NCI-H524 treated with DMSO at 0.1 percent for 48 hours (cell line): ENCODE measurements around the gene PDF.
"Not testable (repeated sequence)": the region's sequence is repeated elsewhere in the genome, so short reads cannot be mapped to it uniquely, and the experiment has no call there.

Source experiments
- DNase-seq: peaks from one replicate; lab custom pipeline; 2025; lab: John Stamatoyannopoulos, UW

Gene PDF

DNA sequence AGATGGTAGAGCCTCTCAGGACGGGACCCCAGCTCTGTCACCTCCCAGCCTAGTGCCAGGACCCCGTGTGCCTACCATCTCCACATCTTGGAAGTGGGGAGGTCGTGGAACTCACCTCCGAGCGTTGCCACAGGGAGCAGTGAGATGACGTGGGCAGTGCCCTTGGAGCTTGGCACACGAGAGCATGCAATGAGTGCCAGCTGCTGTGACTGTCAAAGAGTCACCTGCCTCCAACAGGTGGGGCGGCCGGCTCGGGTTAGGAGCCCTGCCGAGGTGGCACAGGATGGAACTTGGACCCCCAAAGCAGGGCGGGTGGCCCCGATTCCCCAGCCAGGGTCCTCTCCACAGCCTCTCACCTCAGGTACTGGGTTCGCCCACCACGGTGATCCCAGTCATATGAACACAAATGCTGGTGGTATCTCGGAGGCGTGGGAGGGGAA, 13.8 kb downstream of the PDF start:
- no peak for DNase-seq

DNA sequence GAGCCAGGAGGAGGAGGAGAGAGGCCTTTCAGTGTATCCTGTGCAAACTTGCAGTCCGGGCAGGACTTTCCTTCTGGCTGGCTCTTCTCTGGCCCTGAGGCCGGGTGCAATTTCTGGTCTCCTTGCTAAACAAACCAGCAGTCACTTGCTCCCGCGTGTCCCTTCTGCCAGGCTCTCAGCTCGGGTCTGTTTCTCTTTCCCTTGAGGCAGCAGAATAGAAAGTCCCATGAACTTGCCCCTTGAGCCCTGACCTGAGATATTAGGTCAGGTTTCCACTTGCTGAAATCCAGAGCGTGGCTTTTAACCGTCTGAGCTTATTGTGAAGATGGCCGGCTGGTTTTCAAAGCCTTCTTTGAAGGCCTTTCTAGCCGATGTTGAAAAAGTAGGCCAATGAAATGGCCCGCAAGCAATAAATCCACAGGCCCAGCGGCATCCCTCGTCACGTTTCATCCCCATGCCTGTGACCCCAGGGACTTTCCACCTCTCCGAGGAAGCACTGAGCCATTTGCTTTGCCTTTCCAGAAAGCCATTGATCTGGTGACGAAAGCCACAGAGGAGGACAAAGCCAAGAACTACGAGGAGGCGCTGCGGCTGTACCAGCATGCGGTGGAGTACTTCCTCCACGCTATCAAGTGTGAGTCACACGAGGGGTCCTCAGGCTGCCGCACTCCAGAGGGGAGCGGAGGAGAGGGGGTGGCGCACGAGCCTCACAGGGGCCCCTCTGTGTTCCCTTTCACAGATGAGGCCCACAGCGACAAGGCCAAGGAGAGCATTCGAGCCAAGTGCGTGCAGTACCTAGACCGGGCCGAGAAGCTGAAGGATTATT, 14.7 kb downstream of the PDF start:
- DNase-seq = no peak

DNA sequence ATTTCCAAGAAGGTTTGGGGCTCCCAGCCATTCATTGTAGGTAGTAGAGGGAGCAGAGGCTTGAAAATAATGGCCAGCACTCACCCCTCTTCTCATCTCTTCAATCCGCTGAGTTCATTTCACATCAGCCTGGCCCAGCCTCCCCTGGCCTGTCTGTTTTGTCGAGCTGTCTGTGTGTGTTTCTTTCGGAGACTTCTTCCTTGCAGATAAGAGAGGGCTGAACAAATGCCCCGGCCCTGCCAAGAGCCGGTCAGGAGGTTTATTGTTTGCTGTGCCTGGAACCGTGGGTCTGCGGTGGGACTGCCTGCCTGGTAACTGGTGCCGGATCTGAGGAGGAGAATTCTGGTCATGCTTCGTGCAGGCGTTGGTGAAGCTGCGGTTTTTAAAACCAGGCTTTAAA, 15.9 kb downstream of the PDF start:
- no peak for DNase-seq

DNA sequence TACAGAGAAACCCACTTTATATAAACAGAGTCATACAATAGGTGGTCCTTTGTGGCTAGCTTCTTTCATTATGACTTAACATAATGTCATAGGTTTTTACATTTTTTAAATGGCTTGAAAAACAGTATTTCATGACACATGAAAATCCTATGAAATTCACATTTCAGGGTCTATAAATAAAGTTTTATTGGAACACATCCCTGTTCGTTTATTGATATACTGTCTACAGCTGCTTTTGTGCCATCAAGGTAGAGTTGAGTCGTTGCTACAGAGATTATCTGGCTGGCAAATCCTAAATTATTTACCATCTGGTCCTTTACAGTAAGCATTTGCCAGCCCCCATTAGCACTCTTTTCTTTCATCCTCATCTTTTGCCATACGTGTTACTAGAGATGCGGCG, 16.9 kb downstream of the PDF start:
- DNase-seq = no peak

DNA sequence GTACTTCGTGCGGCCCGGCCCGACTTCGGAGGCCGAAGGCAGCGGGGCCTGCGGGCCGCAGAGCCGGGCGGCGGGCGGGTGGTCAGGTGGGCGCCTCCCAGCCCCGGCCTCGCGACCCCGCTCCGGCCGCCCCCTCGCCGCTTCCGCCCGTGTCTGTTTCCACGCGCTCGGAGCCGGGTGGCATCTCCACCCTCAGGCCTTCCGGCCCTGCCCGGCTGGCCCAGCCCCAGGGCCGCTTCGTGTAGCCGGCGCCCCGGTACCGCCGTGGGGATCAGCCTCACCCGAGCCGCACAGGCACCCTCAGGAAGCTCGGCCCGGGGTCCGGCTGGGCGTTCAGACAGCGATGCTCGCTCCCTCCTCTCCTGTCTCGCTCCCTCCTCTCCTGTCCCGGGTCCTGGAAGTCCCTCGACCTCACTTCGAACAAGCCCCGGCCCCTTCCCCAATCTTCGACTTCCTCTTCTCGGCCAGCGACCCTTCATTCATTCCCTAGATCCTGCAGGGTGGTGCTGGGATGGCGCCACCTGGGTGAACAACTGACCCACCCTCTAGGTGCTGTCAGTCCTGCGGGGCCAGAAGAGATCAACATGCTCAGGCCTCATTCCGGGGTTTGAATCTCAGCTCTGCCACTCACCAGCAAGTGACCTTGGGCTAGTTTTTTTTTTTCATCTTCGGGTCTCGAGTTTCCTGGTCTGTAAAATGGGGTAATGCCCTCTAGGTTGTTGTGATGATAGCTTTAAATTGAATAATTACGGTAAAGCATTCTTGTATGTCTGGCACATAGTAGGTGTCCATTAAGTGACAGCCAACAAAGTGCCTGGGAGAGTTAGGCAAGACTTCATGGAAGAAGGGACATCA, 18.6 kb downstream of the PDF start:
- DNase-seq = no peak

DNA sequence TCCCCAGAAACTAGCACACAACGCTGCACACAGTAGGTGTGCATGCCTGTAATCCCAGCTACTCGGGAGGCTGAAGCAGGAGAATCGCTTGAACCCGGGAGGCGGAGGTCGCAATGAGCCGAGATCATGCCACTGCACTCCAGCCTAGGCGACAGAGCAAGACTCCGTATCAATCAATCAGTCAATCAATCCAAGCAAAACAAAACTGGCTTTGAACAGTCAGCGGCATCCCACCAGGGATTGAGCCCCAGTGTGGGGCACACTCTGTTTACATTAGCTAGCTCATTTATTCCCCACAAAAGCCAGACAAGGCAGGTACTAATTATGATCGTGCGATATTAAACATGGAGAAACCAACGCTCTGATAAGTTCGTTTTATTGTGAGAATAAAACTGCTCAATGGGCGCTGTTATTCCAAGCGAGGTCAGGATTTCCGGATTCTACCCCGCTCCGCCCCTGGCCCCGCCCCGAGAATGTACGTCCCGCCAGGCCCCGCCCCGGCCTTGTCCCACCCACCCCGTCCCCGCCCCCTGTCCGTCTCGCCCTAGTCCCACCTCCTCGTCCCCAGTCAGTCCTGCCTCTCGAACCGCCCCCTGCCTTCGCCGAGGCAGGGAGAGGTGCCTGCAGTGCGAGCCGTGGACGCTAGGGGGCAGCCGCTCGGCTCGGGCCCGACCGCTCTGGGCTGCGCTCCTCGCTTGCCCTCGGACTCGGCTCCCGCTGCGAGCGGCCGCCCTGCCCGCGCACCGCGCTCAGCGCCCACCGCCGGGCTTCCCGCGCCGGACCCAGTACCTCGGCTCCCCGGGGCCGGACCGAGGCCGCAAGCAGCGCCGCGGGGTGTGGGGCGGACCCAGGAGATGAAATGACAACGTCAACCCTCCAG, 19.5 kb downstream of the PDF start, which contains the start of gene VPS4A:
Gene VPS4A (plus strand): TSS at position 698 of the 880 bp plus-strand sequence. CDS start 162 bp downstream, at position 860.
- peak; percentile 45 for DNase-seq

DNA sequence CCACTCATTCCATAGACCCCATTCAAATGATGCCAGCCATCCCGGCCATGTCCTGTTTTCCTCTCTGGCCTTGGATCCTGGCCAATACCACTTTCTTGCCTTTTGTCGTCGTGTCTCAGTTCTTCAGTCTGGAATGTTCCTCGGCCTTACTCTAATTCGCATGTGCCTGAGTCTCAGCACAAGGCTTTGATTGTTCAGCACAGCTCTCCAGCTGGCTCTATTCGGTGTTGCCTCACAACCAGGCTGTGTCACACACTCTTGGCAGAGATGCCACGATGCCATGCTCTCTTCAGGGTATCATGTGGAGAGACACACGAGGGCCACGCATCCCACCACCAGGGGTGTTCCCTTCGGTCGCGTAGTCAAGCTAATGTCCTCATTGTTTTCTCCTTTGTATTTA, 21.1 kb downstream of the PDF start:
- DNase-seq = no peak

DNA sequence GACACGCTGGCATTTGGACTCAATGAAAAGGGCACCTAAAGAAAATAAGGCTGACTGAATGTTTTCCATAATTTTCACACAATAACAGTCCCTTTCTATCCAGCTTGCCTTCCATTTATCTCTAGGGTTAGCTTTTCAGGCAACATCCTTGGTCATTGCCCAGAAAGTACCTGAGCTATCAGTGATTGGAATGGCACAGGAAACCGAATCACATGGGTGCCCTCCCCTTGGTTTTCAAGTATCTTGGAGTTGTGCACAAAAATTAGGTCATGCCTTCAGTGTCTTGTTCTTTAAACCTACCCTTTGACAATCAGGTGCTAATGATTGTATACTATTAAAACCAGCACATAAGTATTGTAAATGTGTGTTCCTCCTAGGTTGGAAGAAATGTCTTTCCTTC, 22.5 kb downstream of the PDF start:
- DNase-seq = no peak

DNA sequence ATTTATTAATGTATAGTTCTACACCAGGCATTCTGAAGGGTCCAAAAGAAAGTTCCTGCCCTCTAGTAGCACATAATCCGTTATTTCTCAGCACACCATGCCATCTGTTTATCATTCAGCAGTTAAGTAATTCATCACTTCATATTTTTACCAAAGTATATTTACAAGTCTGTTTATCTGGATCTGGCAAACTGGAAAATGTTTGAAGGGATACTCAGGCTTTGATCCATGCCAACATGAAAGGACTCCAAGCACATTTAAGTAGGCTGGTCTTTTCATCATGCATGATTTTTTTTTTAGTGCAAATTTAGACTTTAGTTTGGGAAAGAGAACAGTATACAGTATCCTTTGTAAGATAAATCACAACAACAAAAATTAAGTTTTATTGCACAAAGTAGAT, 23.3 kb downstream of the PDF start:
- no peak for DNase-seq

DNA sequence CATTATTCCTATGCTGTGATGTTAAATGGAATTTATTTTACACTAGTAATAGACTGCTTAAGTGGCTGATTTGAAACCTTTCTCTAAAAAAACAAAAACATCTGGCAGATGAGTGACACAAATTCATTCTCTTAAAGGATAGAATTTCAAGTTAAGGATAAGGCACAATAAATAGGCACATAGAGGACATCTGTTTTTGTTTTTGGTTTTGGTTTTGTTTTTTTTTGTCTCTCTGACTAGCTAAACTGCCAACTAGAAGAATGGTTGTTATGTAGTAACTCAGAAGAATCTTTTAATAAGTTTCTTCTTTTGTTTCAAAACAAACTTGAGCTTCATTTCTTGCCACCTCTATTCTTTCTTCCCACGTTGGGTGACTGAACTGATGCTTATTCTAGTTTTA, 24.4 kb downstream of the PDF start:
- no peak for DNase-seq

DNA sequence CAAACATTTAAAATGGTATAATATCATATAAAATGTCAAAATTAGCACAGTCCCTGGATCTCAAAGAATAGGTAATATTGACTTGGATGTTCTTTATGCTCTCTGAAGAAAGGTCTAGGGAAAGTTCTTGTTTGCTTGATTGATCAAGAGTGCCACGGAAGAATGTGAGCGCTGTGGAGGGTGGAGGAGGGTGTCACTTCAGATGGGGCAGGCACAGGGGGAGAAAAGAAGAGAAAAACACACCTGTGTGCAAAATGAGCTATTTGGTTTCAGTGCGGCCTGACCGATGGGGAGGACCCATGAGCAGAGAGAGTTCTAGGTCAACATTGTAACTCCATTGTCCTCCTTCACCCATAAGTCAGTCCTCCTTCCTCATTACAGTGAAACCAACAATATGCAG, 28.1 kb downstream of the PDF start:
- no peak for DNase-seq

DNA sequence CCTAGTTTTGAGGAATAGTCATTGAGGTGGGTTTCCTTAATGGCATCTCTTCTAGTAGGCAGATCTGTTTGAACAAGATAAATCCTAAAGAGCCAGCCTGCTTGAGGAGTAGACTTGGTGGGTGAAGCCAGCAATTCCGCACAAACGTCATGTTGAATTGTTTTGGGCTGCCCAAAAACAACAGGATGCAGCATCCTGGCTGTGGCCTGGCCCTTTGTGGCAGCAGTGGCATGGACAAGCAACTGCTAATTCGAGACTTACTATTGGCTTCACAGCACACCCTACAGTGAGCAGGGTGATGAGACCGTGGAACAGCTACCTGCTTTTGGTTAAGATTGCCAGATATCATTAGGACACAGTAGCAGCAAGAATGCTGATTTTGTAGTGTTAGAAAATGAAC, 28.5 kb downstream of the PDF start:
- DNase-seq = no peak

DNA sequence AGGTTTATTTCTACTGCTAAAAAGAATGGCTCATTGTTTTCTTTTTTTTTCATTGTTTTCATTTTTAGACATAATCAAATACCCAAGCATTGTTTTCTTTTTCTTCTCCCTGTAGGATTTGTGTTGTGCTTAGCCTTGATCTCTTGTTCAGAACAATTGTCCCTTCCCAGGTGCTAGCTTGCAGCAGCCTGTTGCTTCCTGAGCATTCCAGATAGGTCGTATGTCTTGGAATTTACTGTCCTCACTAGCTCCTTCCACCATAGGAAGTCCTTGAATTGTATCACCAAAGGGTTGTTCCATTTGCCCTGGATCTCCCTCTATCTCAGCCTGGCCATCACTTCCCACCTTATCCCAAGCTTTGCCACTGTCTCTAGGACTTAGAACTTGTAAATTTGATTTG, 29.2 kb downstream of the PDF start:
- no peak for DNase-seq

DNA sequence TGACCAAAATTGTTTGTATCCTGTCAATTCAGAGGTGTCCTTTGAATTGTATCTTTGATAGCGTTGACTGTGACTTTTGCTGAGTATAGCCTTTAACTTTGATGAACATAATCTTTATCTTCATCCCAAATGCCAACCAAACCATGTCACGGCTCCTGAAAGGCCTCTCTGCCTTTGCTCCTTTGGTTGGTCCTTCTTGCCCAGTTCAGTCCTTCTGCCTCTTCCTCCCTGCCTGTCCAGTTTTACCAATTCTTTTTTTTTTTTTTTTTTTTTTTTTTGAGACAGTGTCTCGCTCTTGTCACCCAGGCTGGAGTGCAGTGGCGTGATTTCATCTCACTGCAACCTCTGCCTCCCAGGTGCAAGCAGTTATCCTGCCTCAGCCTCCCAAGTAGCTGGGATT, 32.1 kb downstream of the PDF start:
- DNase-seq = no peak

DNA sequence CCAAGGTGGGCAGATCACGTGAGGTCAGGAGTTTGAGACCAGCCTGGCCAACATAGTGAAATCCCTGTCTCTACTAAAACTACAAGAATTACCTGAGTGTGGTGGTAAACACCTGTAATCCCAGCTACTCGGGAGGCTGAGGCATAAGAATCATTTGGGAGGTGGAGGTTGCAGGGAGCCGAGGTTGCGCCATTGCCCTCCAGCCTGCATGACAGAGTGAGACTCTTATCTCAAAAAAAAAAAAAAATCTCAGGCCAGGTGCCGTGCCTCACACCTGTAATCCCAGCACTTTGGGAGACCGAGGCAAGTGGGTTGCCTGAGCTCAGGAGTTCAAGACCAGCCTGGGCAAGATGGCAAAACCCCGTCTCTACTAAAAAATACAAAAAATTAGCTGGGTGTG, 33.6 kb downstream of the PDF start:
- not testable (repeated sequence) for DNase-seq

DNA sequence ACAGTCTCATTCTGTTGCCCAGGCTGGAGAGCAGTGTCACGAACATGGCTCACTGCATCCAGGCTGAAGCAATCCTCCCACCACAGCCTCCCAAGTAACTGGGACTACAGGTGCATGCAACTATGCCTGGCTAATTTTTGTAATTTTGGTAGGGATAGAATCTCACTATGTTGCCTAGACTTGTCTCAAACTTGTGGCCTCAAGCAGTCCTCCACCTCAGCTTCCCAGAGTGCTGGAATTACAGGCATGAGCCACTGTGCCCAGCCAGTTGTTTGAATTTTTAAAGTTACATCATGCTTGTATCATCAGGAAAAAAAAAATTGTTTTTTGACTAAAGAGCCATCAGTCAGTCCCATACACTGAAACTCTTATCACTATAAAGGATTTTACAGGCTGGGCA, 36.3 kb downstream of the PDF start:
- no peak for DNase-seq

DNA sequence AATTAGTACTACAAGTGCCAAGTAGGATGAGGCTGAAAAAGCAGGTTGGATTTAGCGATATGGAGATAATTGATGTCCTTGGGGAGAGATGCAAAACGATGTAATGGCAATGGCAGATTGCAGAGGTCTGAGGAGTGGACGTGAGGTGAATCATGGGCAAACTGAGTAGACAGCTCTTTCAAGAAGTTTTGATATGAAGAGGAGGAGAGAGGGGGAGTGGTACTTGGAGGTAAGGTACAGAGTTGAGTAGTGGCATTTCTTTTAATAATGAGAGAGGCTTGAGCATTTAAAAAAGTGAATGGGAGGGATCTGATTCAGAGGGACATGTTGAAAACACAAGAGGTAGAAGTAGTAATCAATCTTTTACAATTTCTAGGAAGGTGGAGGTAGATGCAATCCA, 37.0 kb downstream of the PDF start:
- no peak for DNase-seq

DNA sequence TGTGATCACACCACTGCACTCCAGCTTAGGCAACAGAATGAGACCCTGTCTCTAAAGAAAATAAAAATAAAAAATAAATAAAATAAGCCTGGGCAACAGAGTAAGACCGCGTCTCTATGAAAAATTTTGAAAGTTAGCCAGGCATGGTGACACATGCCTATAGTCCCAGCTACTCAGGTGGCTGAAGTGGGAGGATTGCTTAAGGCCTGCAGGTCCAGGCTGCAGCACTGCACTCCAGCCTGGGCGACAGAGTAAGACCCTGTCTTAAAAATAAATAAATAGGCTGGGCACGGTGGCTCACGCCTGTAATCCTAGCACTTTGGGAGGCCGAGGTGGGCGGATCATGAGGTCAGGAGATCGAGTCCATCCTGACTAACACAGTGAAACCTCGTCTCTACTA, 38.7 kb downstream of the PDF start:
- DNase-seq = not testable (repeated sequence)

DNA sequence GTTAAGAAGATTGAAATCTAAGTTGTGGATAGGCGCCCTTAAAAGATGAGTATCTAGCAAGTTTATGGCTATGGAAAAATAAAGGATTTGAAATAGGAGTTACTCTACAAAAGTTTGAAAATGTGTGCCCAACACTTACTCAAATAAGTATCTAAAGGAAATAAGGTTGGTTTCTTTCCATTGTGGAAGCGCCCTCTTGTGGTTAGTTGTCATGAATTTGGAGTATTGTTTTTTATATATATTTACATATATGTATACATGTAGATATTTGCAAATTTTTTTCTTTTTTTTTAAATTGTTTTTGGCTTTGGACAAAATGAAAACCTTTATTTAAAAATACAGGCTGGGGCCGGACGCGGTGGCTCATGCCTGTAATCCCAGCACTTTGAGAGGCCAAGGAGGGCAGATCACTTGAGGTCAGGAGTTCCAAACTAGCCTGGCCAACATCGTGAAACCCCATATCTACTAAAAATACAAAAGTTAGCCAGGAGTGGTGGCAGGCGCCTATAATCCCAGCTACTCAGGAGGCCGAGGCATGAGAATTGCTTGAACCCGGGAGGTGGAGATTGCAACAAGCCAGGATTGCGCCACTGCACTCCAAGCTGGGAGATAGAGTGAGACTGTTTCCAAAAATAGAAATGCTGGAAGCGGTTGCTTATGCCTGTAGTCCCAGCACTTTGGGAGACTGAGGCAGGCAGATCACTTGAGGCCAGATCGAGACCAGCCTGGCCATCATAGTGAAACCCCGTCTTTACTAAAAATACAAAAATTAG, 43.3 kb downstream of the PDF start:
- no peak for DNase-seq

DNA sequence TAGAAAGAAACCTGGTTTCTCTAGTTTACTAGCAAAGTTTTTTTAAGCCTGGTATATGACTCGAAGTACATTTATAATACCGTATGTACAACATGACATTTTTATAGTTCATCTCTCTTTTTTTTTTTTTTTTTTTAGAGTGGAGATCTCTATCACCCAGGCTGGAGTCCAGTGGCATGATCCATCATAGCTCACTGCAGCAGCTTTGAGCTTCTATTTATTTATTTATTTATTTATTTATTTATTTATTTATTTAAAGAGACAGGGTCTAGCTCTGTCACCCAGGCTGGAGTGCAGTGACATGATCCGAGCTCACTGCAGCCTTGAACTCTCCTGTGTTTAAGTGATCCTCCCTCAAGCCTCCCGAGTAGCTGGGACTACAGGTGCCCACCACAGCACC, 45.1 kb downstream of the PDF start:
- DNase-seq = no peak

DNA sequence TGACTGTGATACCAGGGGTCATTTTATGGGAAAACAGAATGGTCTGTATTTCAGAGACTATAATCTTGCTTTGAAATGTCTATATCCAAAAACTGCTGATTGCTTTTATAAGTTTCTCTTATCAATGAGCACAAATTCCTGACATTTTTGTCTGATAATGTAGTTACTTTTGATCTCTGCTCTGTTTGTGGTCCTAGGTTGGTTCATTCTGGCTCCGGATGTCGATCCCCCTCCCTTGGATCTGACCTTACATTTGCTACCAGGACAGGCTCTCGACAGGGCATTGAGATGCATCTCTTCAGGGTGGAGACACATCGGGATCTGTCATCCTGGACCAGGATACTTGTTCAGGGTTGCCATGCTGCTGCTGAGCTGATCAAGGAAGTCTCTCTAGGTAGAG, 46.5 kb downstream of the PDF start:
- DNase-seq = no peak
